Caki2 (cell line): ENCODE data around the gene TBC1D3C. TPM values are rescaled to one million over a fixed set of nuclear protein-coding genes. Genes with fewer than 3 reads are reported as not detected.
"Not testable (repeated sequence)": the region's sequence is repeated elsewhere in the genome, so short reads cannot be mapped to it uniquely, and the experiment has no call there.

Experiments
- DNase-seq: peaks from one replicate; pipeline ENCODE4 v3.0.0-alpha.2; 2015; ENCODE audit warnings: low read depth
- in situ Hi-C: cut with HindIII; loops from 2 replicates; pipeline ENCODE4 v1.10.0; 2016; ENCODE audit warnings: low sequenced_read_pairs, low pct_unique_long_range_greater_than_20kb, mixed read lengths
- total RNA-seq: library from RNA; depleted of rRNA; stranded (reverse); fragments of >200 nt; shearing (Covaris generic); gene quantifications from 2 replicates; pipeline ENCODE4 v1.2.3, GENCODE V29; 2014; ENCODE audit warnings: low replicate concordance; rRNA removed

Gene TBC1D3C
- total RNA-seq = not detected in 2 replicates

DNA sequence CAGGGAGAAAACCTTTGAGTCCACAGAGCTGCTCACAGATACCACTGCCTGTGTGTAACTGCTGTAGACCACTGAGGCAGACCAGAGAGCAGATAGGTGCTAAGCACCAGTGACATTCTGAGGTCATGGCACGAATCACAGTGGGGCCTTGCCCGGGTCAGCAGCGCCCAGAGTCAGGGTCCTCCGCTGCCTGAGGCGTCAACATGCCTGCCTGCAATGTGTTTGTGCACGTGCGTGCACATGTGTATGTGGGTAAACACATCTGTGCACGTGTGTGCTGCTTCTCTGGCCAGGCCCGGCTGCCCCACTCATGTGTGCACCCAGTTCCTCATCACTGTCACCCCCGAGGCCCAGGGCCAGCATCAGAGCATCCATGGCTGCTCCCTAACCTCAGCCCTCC lies at the start of gene TBC1D3C:
TSS of gene TBC1D3C (minus strand) at position 101 of the 400 bp plus-strand sequence. CDS start 1,568 bp downstream, outside the sequence.
- DNase-seq, in situ Hi-C loops: not testable (repeated sequence)

GRCh38 chr17:38099262-38099661 lies 30.8 kb upstream of the TBC1D3C start:
- in situ Hi-C loops, DNase-seq: not testable (repeated sequence)

DNA sequence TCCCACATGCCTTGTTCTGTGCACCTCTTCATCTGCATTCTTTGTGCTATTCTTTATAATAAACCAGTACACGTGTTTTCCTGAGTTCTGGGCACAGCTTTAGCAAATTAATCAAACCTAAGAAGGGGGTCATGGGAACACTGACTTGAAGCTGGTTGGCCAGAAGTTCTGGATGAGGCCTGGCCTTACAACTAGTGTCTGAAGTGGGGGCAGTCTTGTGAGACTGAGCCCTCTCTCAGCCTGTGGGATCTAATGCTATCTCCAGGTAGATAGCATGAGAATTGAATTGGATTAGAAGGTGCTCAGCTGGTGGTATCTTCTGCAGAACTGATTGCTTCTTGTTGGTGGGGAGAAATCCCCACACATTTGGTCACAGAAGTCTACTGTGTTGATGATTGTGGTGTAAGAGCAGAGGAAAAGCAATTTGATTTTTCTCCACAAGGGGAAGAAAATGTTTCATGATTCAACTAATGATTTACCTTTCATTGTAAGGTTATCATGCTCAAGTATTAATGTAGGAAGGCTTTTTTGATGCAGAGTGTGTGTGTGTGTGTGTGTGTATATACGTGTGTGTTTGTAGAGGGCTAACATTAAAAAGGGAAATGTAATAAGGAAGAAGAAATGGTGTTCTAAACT lies 25.7 kb upstream of the TBC1D3C start:
- in situ Hi-C loops = not testable (repeated sequence)

GRCh38 chr17:38088120-38088519 lies 19.7 kb upstream of the TBC1D3C start:
- DNase-seq, in situ Hi-C loops: not testable (repeated sequence)

More for the DNA sequence above, 25.7 kb upstream of the TBC1D3C start:
- DNase-seq = not testable (repeated sequence)

- DNase-seq, in situ Hi-C loops: not testable (repeated sequence)
Observed at GRCh38 chr17:38087344-38087743, 18.9 kb upstream of the TBC1D3C start.

Other genes with a start within 250 kb of the TBC1D3C start
- gene TBC1D3K, start 144.2 kb downstream of the TBC1D3C start, total RNA-seq = not detected in 2 replicates
- gene TBC1D3L, start 79.6 kb downstream of the TBC1D3C start, total RNA-seq = 2.8 and 4.3 TPM in 2 replicates
- gene TBC1D3D, start 64.7 kb downstream of the TBC1D3C start, total RNA-seq = not detected in 2 replicates
- gene TBC1D3E, start 59.3 kb upstream of the TBC1D3C start, total RNA-seq = not detected in 2 replicates
- gene TBC1D3, start 123.9 kb upstream of the TBC1D3C start, total RNA-seq = not detected in 2 replicates
- 61.5 and 90.7 TPM in 2 replicates for gene MRPL45, start 228.5 kb upstream of the TBC1D3C start, total RNA-seq